Ectodermal cell (in vitro differentiated cells): Measurements from ENCODE around the gene TP53AIP1. TPM values are rescaled to one million over a fixed set of nuclear protein-coding genes. Genes with fewer than 3 reads are reported as not detected.

Experiments used
- H3K27ac ChIP-seq: 2 replicates; pipeline ENCODE4 v1.7.0; 2013; ENCODE audit warnings: mild to moderate bottlenecking, low read depth, low read length; ENCODE audit not compliant: insufficient read depth, poor library complexity, severe bottlenecking
- H3K27me3 ChIP-seq: 2 replicates; pipeline ENCODE4 v1.7.0; 2013; ENCODE audit warnings: mild to moderate bottlenecking, low read length; ENCODE audit not compliant: insufficient read depth, control insufficient read depth, poor library complexity, severe bottlenecking
- H3K36me3 ChIP-seq: one replicate; pipeline ENCODE4 v1.7.0; 2013; ENCODE audit warnings: low read length; ENCODE audit not compliant: control insufficient read depth, insufficient read depth
- H3K4me1 ChIP-seq: one replicate; pipeline ENCODE4 v1.7.0; 2013; ENCODE audit warnings: low read length; ENCODE audit not compliant: control insufficient read depth, insufficient read depth
- H3K4me3 ChIP-seq: 2 replicates; pipeline ENCODE4 v1.7.0; 2013; ENCODE audit warnings: low read depth, low read length, control low read depth; ENCODE audit not compliant: insufficient read depth
- H3K9me3 ChIP-seq: 2 replicates; pipeline ENCODE4 v1.7.0; 2013; ENCODE audit warnings: mild to moderate bottlenecking, low read length, moderate library complexity; ENCODE audit not compliant: control insufficient read depth
- WGBS, 2 experiments: methylation state at CpG; one replicate each; pipeline ENCODE4 v1.1.7; 2013; ENCODE audit warnings: missing lambda C conversion rate in 2 of 2; 5-methylcytosine and 5-hydroxymethylcytosine counted together
- polyA plus RNA-seq, 4 experiments: library from polyadenylated mRNA; stranded (reverse); fragments of 50-300 nt; gene quantifications; one replicate each; pipeline ENCODE4 v1.2.3, GENCODE V29; 2013

Gene TP53AIP1
- polyA plus RNA-seq (2013, experiment 1 of 4) = 0.13 TPM
- not detected for polyA plus RNA-seq (2013, experiment 2 of 4)
- polyA plus RNA-seq (2013, experiment 3 of 4) = not detected
- not detected for polyA plus RNA-seq (2013, experiment 4 of 4)

- Histone ChIP-seq H3K27me3 (no peaks in the 10 kb centered on the region), H3K4me1 (no peaks in the 10 kb centered on the region), H3K4me3 (no peak within 1 kb of the TSS), H3K36me3 (no peaks in the 10 kb centered on the region), H3K27ac (no peak within 1 kb of the TSS), H3K9me3 (no peaks in the 10 kb centered on the region)
- whole genome bisulfite sequencing, 2 experiments = 91% methylated on average over 21 of the region's 21 CpGs
Observed at GRCh38 chr11:128942817-128943427, at the start of gene TP53AIP1. Gene TP53AIP1, minus strand, starts transcription at chr11:128942871. Its CDS starts 5,053 bp downstream, at chr11:128937818.

GRCh38 chr11:128988242-128988970 is 45.7 kb upstream of the TP53AIP1 start:
- H3K4me1 ChIP-seq = no peaks in the 10 kb centered on the region
- H3K9me3 ChIP-seq = no peaks in the 10 kb centered on the region
- no peak overlapping the region for H3K27ac ChIP-seq
- no peak overlapping the region for H3K4me3 ChIP-seq
- H3K36me3 ChIP-seq = no peaks in the 10 kb centered on the region
- no peaks in the 10 kb centered on the region for H3K27me3 ChIP-seq

- 88 to 94% methylated on average over 5 of the region's 5 CpGs for WGBS, 2 experiments
- no peaks in the 10 kb centered on the region for H3K9me3 ChIP-seq
- no peaks in the 10 kb centered on the region for H3K4me1 ChIP-seq
- H3K27ac ChIP-seq = no peak overlapping the region
- H3K4me3 ChIP-seq = no peak overlapping the region
- no peaks in the 10 kb centered on the region for H3K27me3 ChIP-seq
- H3K36me3 ChIP-seq = peaks cover 2% of the 10 kb centered on the region
Observed at GRCh38 chr11:128985880-128986279, 43.2 kb upstream of the TP53AIP1 start.

- H3K27me3 ChIP-seq = no peaks in the 10 kb centered on the region
- H3K9me3 ChIP-seq = no peaks in the 10 kb centered on the region
- 96% methylated on average over 8 of the region's 8 CpGs for WGBS, 2 experiments
- H3K36me3 ChIP-seq = peaks cover 2% of the 10 kb centered on the region
- no peaks in the 10 kb centered on the region for H3K4me1 ChIP-seq
- H3K4me3 ChIP-seq = no peak overlapping the region
- H3K27ac ChIP-seq = no peak overlapping the region
Observed at GRCh38 chr11:128983023-128983422, 40.4 kb upstream of the TP53AIP1 start.

- H3K4me3 ChIP-seq = no peak overlapping the region
- peaks cover 2% of the 10 kb centered on the region for H3K36me3 ChIP-seq
- H3K4me1 ChIP-seq = no peaks in the 10 kb centered on the region
- H3K9me3 ChIP-seq = no peaks in the 10 kb centered on the region
- no peaks in the 10 kb centered on the region for H3K27me3 ChIP-seq
- WGBS, 2 experiments = 91 to 95% methylated on average over 7 of the region's 7 CpGs
- H3K27ac ChIP-seq = no peak overlapping the region
Observed at GRCh38 chr11:128981254-128981653, 38.6 kb upstream of the TP53AIP1 start.

- H3K27ac ChIP-seq = no peak overlapping the region
- no peaks in the 10 kb centered on the region for H3K27me3 ChIP-seq
- H3K9me3 ChIP-seq = no peaks in the 10 kb centered on the region
- H3K36me3 ChIP-seq = peaks cover 11% of the 10 kb centered on the region
- no peaks in the 10 kb centered on the region for H3K4me1 ChIP-seq
- no peak overlapping the region for H3K4me3 ChIP-seq
- 95% methylated on average over 13 of the region's 13 CpGs for WGBS, 2 experiments
Observed at GRCh38 chr11:128970598-128971190, 28.0 kb upstream of the TP53AIP1 start.

- Histone ChIP-seq H3K27ac (no peak overlapping the region), H3K27me3 (no peaks in the 10 kb centered on the region), H3K36me3 (peaks cover 11% of the 10 kb centered on the region), H3K4me3 (no peak overlapping the region), H3K9me3 (no peaks in the 10 kb centered on the region), H3K4me1 (peaks cover 5% of the 10 kb centered on the region)
- WGBS, 2 experiments = 93 to 94% methylated on average over 9 of the region's 9 CpGs
Observed at GRCh38 chr11:128968916-128969315, 26.2 kb upstream of the TP53AIP1 start.

- peaks cover 11% of the 10 kb centered on the region for H3K36me3 ChIP-seq
- H3K27me3 ChIP-seq = no peaks in the 10 kb centered on the region
- 96 to 98% methylated on average over 6 of the region's 6 CpGs for WGBS, 2 experiments
- H3K27ac ChIP-seq = no peak overlapping the region
- peaks cover 5% of the 10 kb centered on the region for H3K4me1 ChIP-seq
- H3K9me3 ChIP-seq = no peaks in the 10 kb centered on the region
- H3K4me3 ChIP-seq = no peak overlapping the region
Observed at GRCh38 chr11:128967578-128967977, 24.9 kb upstream of the TP53AIP1 start.

GRCh38 chr11:128965485-128965884 is 22.8 kb upstream of the TP53AIP1 start:
- no peaks in the 10 kb centered on the region for H3K9me3 ChIP-seq
- no peaks in the 10 kb centered on the region for H3K27me3 ChIP-seq
- H3K4me3 ChIP-seq = no peak overlapping the region
- H3K4me1 ChIP-seq = peaks cover 5% of the 10 kb centered on the region
- WGBS, 2 experiments = 64 to 65% methylated on average over 4 of the region's 4 CpGs
- H3K36me3 ChIP-seq = no peaks in the 10 kb centered on the region
- no peak overlapping the region for H3K27ac ChIP-seq

GRCh38 chr11:128964463-128964930 is 21.8 kb upstream of the TP53AIP1 start:
- Histone ChIP-seq H3K9me3 (no peaks in the 10 kb centered on the region), H3K27me3 (no peaks in the 10 kb centered on the region), H3K4me3 (no peak overlapping the region), H3K36me3 (no peaks in the 10 kb centered on the region), H3K4me1 (peaks cover 5% of the 10 kb centered on the region), H3K27ac (no peak overlapping the region)
- WGBS, 2 experiments = 85 to 87% methylated on average over 7 of the region's 7 CpGs
